ENCODE data around the gene SERPINA5. TPM values are rescaled to one million over a fixed set of nuclear protein-coding genes. Genes with fewer than 3 reads are reported as not detected.

The SERPINA5 gene
- total and polyA plus RNA-seq, 2 of the 8 experiments (the other 6 are each of a cell fraction or from before 2014, with no cell fraction given) = 1.8 to 1.9 TPM

GRCh38 chr14:94564381-94564780 is 16.8 kb upstream of the SERPINA5 start:
- Histone ChIP-seq H3K79me2 (ENCODE audit: control insufficient read depth in 1 of 2, insufficient read depth in 2 of 2, low read length in 2 of 2) (no peaks in the 10 kb centered on the region), H3K4me2 (ENCODE audit: insufficient read depth in 1 of 2, low read depth in 2 of 2, low read length in 2 of 2) (no peak overlapping the region), H3K4me1 (replicated peaks in 1 of 4; ENCODE audit: control insufficient read depth in 3 of 4, insufficient read depth in 4 of 4, low read length in 3 of 4) (no peaks in the 10 kb centered on the region), H3K14ac (ENCODE audit: insufficient read length) (no peak overlapping the region), H3K23me2 (ENCODE audit: low read depth, low read length) (no peaks in the 10 kb centered on the region), H2BK20ac (ENCODE audit: low read length) (no peak overlapping the region), H4K5ac (ENCODE audit: insufficient read length, low read depth, low read length) (no peak overlapping the region), H3K18ac (ENCODE audit: extremely low read depth, low read length) (no peak overlapping the region), H2BK15ac (ENCODE audit: low read length) (no peak overlapping the region), H3K23ac (ENCODE audit: insufficient read length) (no peak overlapping the region), H3K4ac (replicated peaks; ENCODE audit: insufficient read length, low read depth, low read length) (no peak overlapping the region), H2AK5ac (ENCODE audit: low read depth, low read length) (no peak overlapping the region), H3K56ac (replicated peaks; ENCODE audit: insufficient read length, low read depth, low read length) (no peak overlapping the region), H3K9ac (replicated peaks in 1 of 4; ENCODE audit: extremely low read depth in 1 of 4, low read depth in 3 of 4, low read length in 3 of 4) (no peak overlapping the region), H4K8ac (ENCODE audit: extremely low read depth, insufficient read depth, low read length) (no peak overlapping the region), H3K9me3 (ENCODE audit: insufficient read depth in 2 of 2, low read depth in 1 of 2, low read length in 1 of 2) (no peaks in the 10 kb centered on the region), H2BK120ac (replicated peaks; ENCODE audit: low read depth, low read length) (no peak overlapping the region), H2AFZ (ENCODE audit: low read length) (no peak overlapping the region), H3K27me3 (replicated peaks in 1 of 4; ENCODE audit: control insufficient read depth in 3 of 4, extremely low read depth in 1 of 4, insufficient read depth in 3 of 4, low read length in 3 of 4) (no peaks in the 10 kb centered on the region), H3K36me3 (ENCODE audit: control insufficient read depth in 2 of 4, insufficient read depth in 4 of 4, low read length in 3 of 4) (no peaks in the 10 kb centered on the region), H4K20me1 (replicated peaks in 1 of 2; ENCODE audit: control insufficient read depth in 1 of 2, insufficient read depth in 2 of 2, low read length in 2 of 2) (no peaks in the 10 kb centered on the region), H3K27ac (ENCODE audit: low read depth, low read length) (no peak overlapping the region), H3K4me3 (ENCODE audit: extremely low read depth in 1 of 4, insufficient read depth in 2 of 4, low read depth in 3 of 4, low read length in 4 of 4) (no peak overlapping the region), H2BK12ac (ENCODE audit: low read depth, low read length) (no peak overlapping the region), H2BK5ac (ENCODE audit: low read depth, low read length) (no peak overlapping the region), H3K79me1 (ENCODE audit: low read depth, low read length) (no peaks in the 10 kb centered on the region), H4K91ac (replicated peaks; ENCODE audit: insufficient read length, low read length) (no peak overlapping the region)
- DNase-seq (ENCODE audit: low read depth in 1 of 2, low spot score in 2 of 2) = no peak
- FAIRE-seq = no peak
- ChIA-PET CTCF (ENCODE audit: partially characterized antibody) (interaction anchor here (0.7 to 2.1 kb wide), 4 partner anchors 13 to 26 kb away, joined by 3 to 5 read pairs (median 4); no protein-coding TSS in a partner anchor), POLR2A (ENCODE audit: partially characterized antibody) (no interaction called here)
- TF ChIP-seq SP2 (IDR thresholded peaks at IDR 0.05; ENCODE audit: low read length) (no peak), TCF12 (IDR thresholded peaks at IDR 0.05; ENCODE audit: low read depth, low read length) (no peak), RBBP5 (IDR thresholded peaks at IDR 0.05; ENCODE audit: borderline replicate concordance, low read depth, low read length) (no peak), NRF1 (IDR thresholded peaks at IDR 0.05; ENCODE audit: low read depth, low read length) (no peak), HDAC2 (IDR thresholded peaks at IDR 0.05; ENCODE audit: borderline replicate concordance in 1 of 2, low read depth in 2 of 2, low read length in 2 of 2) (no peak), RNF2 (IDR thresholded peaks at IDR 0.05; ENCODE audit: borderline replicate concordance, low read depth, low read length, missing control alignments, poor library complexity, severe bottlenecking) (no peak), SP1 (IDR thresholded peaks at IDR 0.05; ENCODE audit: low read depth, low read length) (no peak), CTBP2 (IDR thresholded peaks at IDR 0.05; ENCODE audit: borderline replicate concordance, insufficient read depth, insufficient read length, low read length) (no peak), CBX8 (IDR thresholded peaks at IDR 0.05; ENCODE audit: borderline replicate concordance, low read depth, low read length) (no peak), POLR2AphosphoS5 (IDR thresholded peaks at IDR 0.05; ENCODE audit: low read depth, low read length) (no peak), SAP30 (IDR thresholded peaks at IDR 0.05; ENCODE audit: insufficient read depth, insufficient replicate concordance, low read length) (no peak), EGR1 (IDR thresholded peaks at IDR 0.05; ENCODE audit: borderline replicate concordance, low read depth, low read length) (no peak)

Measured in H1 (cell line).